HS-27A (cell line): ENCODE measurements around the gene ITK.
"Not testable (repeated sequence)": the region's sequence is repeated elsewhere in the genome, so short reads cannot be mapped to it uniquely, and the experiment has no call there.

Source experiments
- DNase-seq: peaks from one replicate; pipeline ENCODE4 v3.0.0-alpha.2; 2012; ENCODE audit warnings: low read depth, missing footprints

ITK gene

DNA sequence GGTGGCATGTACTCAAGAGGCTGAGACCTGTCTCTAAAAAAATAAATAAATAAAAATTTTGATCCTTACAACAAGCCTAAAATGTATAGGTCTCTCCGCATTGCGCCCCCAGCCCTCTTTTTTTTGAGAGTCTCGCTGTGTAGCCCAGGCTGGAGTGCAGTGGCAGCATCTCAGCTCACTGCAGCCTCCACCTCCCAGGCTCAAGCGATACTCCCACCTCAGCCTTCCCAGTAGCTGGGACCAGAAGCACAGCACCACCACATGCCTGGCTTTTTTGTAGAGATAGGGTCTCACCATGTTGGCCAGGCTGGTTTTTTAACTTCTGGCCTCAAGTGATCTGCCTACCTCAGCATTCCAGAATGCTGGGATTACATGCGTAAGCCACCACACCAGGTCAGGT is 12.4 kb upstream of the ITK start:
- DNase-seq = no peak

- no peak for DNase-seq
Observed at GRCh38 chr5:157172403-157172802, 8.2 kb upstream of the ITK start.

GRCh38 chr5:157175071-157175612 is 5.5 kb upstream of the ITK start:
- no peak for DNase-seq

DNA sequence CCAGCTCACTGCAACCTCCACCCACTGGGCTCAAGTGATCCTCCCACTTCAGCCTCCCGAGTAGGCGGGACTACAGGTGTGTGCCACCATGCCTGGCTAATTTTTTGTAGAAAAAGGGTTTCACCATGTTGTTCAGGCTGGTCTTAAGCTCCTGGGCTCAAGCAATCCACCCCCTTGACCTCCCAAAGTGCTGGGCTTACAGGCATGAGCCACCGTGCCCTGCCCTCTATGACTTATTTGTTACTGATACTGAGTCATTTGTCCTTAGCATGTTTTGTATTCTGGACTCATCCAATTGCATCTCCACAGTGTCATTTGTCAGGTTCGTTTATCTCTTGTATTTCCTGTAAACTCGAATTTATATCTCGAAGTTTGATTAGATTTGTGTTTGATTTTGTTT is 2.7 kb upstream of the ITK start:
- DNase-seq = no peak

DNA sequence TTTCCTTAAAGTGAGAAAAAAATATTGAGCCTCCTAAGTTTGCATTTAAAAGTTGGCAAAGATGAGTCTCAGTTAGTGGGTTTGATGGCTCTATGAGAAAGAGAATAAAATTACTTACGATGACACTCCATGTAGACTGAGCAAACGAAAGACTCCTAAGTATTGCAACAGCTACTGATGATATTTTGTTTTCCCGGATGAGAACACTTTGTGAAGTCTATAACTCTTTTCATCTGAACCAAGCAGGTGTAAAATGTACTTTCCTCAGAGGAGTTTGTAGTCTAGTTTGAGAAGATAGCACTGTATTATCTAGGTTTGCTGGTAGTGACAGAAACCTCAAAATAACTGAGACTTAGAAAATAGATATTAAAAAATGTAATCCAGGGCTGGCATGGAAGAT is 1.7 kb upstream of the ITK start:
- DNase-seq = no peak

DNA sequence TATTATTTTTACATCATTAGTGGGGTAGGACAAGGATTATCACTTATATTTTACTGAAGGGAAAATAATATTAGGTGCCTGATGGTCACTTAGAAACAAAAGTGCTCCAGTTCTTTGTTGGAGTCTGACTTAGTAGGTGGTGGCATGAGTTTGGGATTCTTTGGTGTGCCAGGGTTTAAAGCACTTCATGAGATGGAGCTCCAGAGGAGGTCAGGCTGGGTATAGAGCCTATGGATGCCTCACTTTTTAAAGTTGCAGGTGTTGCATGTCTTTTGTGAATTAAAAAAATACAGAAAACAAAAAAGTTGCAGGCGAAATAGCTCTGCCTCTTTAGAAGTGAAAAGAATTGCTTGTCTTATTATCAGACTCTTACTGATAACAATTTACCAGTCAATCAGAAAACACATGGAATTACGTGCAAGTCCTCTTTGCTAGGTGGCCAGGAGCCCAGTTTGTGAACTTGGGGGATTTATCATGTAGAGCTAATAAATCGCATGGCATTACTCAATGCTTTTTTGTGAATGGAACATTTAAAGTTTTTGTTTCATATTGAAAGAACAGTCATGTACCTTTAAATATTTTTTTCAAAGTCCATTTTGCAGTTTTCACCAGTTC is 1.6 kb downstream of the ITK start:
- no peak for DNase-seq

DNA sequence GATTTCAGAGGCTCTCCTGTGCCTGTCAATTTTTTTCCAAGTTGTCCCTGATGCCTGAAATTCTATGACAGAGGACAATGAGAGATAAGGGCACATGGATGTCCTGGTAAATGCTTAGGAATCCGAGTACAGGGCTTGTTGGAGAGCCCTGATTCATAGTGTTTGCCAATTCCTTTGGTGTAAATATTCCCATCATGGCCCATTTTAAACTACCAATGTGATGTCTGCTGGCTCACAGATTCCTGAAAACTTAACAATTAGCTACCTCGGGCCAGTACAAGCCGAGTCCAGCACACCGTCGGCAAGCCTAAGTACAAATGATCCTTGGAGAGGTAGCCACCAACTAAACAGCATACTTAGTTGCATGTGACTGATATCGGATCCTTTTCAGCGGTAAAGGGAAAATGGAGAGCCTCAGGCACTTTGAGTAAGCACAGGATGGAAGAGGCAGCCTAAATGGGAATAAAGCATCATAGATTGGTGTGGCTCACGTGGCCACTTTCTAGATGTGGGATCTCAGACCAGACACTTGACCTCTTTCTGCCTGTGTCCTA is 3.6 kb downstream of the ITK start:
- DNase-seq = no peak

GRCh38 chr5:157185122-157185521 is 4.5 kb downstream of the ITK start:
- not testable (repeated sequence) for DNase-seq

- no peak for DNase-seq
Observed at GRCh38 chr5:157186309-157187045, 5.8 kb downstream of the ITK start.

- no peak for DNase-seq
Observed at GRCh38 chr5:157187046-157187754, 6.6 kb downstream of the ITK start.

DNA sequence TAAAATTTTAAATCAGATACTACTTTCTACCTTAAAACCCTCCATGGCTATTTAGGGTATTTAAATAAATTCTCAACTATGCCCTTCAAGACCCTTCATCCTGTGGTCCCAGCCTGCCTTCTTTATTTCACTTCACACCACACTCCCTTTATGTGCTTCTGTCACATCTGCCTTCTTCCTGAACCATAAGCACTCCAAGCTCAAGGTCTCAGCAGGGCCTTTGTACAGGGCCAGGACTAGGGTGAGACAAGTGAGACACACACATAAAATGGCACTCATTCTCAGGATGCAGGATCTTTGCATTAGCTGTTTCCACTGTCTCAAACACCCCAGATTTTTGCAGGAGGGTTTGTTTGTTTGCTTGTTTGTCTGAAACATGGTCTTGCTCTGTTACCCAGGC is 7.6 kb downstream of the ITK start:
- DNase-seq = no peak

DNA sequence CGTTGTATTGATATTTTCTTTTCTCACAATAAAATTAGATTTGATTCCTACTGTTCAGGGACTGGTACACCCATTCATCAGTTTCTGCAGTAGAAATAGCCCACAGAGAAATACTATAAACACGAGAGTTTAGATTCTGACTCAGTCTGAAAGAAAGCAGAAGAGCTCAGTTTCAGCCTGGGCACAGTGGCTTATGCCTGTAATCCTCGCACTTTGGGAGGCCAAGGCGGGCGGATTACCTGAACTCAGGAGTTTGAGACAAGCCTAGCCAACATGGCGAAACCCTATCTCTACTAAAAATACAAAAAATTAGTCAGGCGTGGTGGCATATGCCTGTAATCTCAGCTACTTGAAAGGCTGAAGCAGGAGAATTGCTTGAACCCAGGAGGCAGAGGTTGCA is 8.6 kb downstream of the ITK start:
- DNase-seq = no peak

- DNase-seq = no peak
Observed at GRCh38 chr5:157193699-157194424, 13.2 kb downstream of the ITK start.

DNA sequence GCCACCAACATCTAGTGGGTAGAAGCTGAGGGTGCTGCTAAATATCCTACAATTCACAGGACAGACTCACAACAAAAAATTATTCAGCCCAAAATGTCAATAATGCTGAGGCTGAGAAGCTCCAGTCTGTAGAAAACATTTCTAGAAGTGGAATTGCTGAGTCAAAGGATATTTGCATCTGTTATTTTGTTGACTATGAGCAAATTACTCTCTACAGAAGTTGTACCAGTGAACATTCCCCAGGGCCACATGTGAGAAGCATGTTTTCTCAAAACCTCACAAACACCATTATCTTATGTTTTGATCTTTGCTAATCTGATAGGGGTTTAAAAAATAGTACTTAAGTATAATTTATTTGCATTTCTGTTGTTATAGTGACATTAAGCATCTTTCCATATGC is 15.4 kb downstream of the ITK start:
- DNase-seq = no peak

DNA sequence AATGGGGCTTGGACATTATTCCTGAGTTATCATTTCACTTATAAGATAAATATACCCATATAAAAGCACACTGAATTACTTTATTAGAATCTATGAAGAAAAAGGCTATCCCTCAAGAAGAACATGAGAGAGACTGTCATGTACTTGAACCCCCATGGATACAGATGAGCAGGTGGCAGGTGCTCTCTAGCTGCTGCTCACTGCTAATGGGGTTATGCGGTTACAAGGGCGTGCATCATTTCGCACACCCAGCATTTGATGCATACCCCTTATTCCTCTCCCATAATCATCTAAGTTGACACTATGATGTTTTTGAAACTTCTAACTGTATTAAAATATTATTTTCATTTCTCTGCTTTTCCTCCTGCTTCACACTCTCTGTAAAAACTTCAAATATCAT is 16.4 kb downstream of the ITK start:
- no peak for DNase-seq

DNA sequence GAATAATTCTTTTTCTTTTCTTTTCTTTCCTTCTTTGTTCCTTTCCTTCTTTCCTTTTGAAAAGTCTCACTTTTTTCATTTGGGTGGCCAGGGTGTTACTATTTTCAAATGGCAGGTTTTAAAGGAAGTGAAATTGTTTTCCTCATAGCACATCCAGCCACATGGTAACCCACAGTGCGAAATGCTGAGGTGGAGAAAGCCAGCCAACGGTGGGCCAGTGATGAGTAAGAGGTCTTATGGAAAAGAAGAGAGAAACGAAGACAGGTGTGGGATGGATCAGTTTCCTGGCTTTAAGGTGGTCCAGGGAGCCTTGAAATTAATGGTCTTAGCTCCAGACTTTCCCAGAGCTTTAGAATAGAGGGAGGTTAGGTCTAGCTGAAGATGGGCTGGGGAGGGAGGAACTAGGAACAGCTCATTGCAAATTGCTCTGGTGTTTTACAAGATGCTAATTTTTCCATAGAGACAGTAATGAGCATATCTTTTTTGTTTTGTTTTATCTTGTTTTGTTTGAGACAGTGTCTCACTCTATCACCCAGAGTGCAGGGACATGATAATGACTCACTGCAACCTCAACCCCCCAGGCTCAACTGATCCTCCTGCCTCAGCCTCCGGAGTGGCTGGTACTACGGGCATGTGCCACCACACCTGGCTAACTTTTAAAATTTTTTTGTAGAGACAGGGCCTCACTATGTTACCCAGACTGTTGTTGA is 17.8 kb downstream of the ITK start:
- no peak for DNase-seq

DNA sequence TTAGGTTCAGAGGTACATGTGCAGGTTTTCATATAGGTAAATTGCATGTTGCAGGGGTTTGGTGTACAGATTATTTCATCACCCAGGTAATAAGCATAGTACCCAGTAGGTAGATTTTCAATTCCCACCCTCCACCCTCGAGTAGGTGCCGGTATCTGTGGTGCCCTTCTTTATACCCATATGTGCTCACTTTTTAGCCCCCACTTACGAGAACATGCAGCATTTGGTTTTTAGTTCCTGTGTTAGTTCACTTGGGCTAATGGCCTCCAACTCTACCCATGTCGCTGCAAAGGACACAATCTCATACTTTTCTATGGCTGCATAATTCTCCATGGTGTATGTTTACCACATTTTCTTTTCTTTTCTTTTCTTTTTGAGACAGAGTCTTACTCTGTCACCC is 21.2 kb downstream of the ITK start:
- DNase-seq = no peak

- DNase-seq = no peak
Observed at GRCh38 chr5:157203417-157203816, 22.8 kb downstream of the ITK start.

DNA sequence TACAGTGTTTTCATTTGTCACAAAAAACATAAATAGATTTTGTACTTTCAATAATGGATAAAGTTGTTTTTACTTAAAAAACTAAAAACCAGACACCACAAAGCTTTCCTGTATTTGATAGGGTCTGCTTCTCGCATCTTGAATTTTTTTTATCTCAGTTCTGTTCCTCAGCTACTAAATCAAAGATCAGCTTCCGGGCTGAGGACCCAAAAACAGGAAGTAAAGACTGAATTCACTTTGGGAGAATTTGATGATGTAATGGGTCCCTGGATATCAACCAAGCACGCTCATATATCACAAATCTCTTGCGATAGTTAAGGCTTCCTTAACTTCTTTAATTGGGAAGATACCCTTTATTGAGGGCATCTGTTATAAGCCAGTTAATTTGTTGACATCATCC is 24.1 kb downstream of the ITK start:
- no peak for DNase-seq

- no peak for DNase-seq
Observed at GRCh38 chr5:157205708-157206107, 25.1 kb downstream of the ITK start.

DNA sequence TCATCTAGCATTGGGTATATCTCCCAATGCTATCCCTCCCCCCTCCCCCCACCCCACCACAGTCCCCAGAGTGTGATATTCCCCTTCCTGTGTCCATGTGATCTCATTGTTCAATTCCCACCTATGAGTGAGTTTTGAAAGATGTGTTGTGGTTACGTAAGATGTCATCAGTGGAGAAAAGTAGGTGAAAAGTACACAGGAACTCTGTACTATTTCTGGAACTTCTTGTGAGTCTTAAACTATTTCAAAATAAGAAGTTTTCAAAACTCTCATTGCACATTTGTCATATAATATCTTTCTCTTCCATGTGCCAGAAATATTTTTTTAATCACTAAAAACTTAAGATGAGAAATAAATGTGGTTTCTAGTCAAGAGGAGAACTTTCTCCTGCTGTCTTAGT is 30.0 kb downstream of the ITK start:
- not testable (repeated sequence) for DNase-seq

DNA sequence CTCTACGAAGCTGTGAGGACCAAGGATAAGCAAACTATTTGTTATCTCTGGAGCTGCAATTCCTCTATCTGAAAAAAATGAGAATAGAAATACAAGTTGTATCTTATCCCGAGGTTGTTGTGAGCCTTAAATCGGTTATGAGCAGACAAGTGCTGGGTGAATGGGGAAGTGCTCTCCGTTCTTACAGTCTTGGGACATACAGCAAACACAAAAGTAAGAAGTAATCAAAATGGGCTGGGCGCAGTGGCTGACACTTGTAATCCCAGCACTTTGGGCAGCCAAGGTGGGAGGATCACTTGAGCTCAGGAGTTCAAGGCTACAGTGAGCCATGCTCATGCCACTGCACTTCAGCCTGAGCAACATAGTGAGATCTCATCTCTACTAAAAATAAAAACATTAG is 31.7 kb downstream of the ITK start:
- DNase-seq = no peak
